Ovary (tissue), 9 donors: Measurements from ENCODE around the gene TPO. TPM values are rescaled to one million over a fixed set of nuclear protein-coding genes. Genes with fewer than 3 reads are reported as not detected.

Experiments used
- DNase-seq, 5 donors: peaks; one replicate each; pipeline ENCODE4 v3.0.0-alpha.2; 2019 to 2020
- H3K27ac ChIP-seq, 2 donors: fragments of 200-600 bp; one replicate each; pipeline versions ENCODE4 v1.5.1 to v1.8.0; 2019 to 2022
- H3K27me3 ChIP-seq: fragments of 200-600 bp; one replicate; pipeline ENCODE4 v1.8.0; 2022
- H3K36me3 ChIP-seq: fragments of 200-600 bp; sonication (generic); one replicate; pipeline ENCODE4 v1.5.1; 2019
- H3K4me1 ChIP-seq: one replicate; pipeline ENCODE4 v1.8.1; 2013; ENCODE audit warnings: mild to moderate bottlenecking, moderate library complexity; ENCODE audit not compliant: insufficient read depth
- H3K4me3 ChIP-seq: fragments of 200-600 bp; sonication (generic); one replicate; pipeline ENCODE4 v1.5.1; 2017
- H3K9me3 ChIP-seq, 2 donors: fragments of 200-600 bp in 1 of 2; sonication (generic) in 1 of 2; one replicate each; pipeline versions ENCODE4 v1.5.1 to v1.8.1; 2013 to 2019; ENCODE audit warnings: mild to moderate bottlenecking in 1 of 2, moderate library complexity in 1 of 2
- EP300 ChIP-seq: sonication (generic); formaldehyde crosslinking; IDR thresholded peaks from one replicate; pipeline ENCODE4 v1.6.1; 2017; ENCODE audit warnings: antibody characterized with exemption
- POLR2A ChIP-seq: fragments of 450-650 bp; IDR thresholded peaks from one replicate; pipeline ENCODE4 v1.6.1; 2017; ENCODE audit warnings: antibody characterized with exemption, mild to moderate bottlenecking, moderate library complexity
- WGBS, 3 donors: extraction: QIAGEN DNeasy Blood & Tissue Kit in 1 of 3; methylation state at CpG; one replicate each; pipeline versions ENCODE4 v1.1.5 to v1.1.7; 2013 to 2017; 5-methylcytosine and 5-hydroxymethylcytosine counted together
- intact Hi-C, 4 donors: fragments of 100-400 bp; cut with DNase I; formaldehyde crosslinking; loops; one replicate each; pipeline versions ENCODE4 v1.11.0 to v1.15.1; 2022 to 2023
- polyA plus RNA-seq, 2 donors: library from polyadenylated mRNA; stranded (reverse); fragments of 200-250 nt in 1 of 2; fragments of 350-450 nt in 1 of 2; fragmentation: Illumina TruSeq in 1 of 2; extraction: RNeasy Lipid Tissue Mini Kit (QIAGEN cat#74804) in 1 of 2; gene quantifications; one replicate each; pipeline ENCODE4 v1.2.3, GENCODE V29; 2013 to 2014
- total RNA-seq, 7 donors: library from RNA; depleted of rRNA in 2 of 7; stranded (reverse); fragments of >200 nt in 2 of 7; fragmentation: NEBNext Ultra II Directional in 3 of 7; extraction: Animal tissue kit (Norgen Biotek cat#: 25700) in 3 of 7; gene quantifications; one replicate each; pipeline versions ENCODE4 v1.1.0 to v1.2.4, GENCODE V29; 2016 to 2023
- TF ChIP-seq, protein P1 (sequence below), 3 donors: fragments of 450-650 bp in 2 of 3; fragments of 200-600 bp in 1 of 3; IDR thresholded peaks; one replicate each; pipeline versions ENCODE4 v1.5.1 to v1.8.0; 2016 to 2022; ENCODE audit warnings: antibody characterized with exemption in 3 of 3, mild to moderate bottlenecking in 1 of 3
- donor health status: DM: no; HTN: no; CAD: no; lungs with moderate emphysema.
- donor health status: DM: no; HTN: no; CAD: no.
- donor health status: Bipolar disorder and iron deficiency.
- donor health status: DM: yes; HTN: yes; CAD: no.
- donor health status: DM: no; HTN: no; CAD: no.
- donor health status: DM: yes; HTN: yes; CAD: no.

Gene TPO
- total and polyA plus RNA-seq, 9 donors, result 0.18 to 0.46 (median 0.30) TPM; not detected in 4

DNA sequence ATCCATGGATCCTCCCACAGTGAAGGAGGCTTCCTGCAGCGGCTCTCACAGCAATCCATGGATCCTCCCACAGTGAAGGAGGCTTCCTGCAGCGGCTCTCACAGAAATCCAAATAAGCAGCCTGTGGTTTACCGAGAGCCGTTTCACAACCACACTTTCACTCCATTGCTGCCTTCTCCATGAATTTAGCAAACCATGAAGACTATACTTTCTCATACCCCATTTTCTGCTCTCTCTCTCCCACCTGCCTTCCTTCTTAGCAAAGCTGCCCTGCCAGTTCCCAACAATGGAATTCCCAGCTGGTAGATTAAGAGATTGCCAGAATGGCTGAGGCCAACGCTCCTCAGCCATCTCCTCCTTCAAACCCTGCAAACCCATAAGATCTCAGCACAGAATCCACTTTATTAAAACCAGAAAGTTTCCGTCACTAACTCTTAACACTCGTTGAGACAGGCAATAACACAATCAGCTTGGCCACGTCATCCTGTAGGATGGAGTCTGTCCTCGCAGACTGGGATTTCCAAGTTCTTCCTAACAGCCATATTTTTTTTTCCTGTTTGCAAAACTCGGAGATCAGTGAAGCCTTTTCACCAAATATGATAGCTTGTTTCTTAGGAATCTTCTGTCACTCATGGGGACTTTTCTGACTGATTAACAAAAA is 168.8 kb downstream of the TPO start:
- no peaks in the 10 kb centered on the region for H3K4me1 ChIP-seq
- no peaks in the 10 kb centered on the region for H3K9me3 ChIP-seq
- no peaks in the 10 kb centered on the region for H3K36me3 ChIP-seq
- H3K27me3 ChIP-seq, result no peaks in the 10 kb centered on the region
- no peak overlapping the region for H3K27ac ChIP-seq
- no peak for DNase-seq
- 61 to 67% (median 66%) methylated on average over 10 of the region's 10 CpGs for WGBS, 3 donors
- no peak for TF ChIP-seq EP300
- TF ChIP-seq, protein P1, sequence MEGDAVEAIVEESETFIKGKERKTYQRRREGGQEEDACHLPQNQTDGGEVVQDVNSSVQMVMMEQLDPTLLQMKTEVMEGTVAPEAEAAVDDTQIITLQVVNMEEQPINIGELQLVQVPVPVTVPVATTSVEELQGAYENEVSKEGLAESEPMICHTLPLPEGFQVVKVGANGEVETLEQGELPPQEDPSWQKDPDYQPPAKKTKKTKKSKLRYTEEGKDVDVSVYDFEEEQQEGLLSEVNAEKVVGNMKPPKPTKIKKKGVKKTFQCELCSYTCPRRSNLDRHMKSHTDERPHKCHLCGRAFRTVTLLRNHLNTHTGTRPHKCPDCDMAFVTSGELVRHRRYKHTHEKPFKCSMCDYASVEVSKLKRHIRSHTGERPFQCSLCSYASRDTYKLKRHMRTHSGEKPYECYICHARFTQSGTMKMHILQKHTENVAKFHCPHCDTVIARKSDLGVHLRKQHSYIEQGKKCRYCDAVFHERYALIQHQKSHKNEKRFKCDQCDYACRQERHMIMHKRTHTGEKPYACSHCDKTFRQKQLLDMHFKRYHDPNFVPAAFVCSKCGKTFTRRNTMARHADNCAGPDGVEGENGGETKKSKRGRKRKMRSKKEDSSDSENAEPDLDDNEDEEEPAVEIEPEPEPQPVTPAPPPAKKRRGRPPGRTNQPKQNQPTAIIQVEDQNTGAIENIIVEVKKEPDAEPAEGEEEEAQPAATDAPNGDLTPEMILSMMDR (IDR thresholded peaks at IDR 0.05), result no peak
- no peak for TF ChIP-seq POLR2A
- no peak overlapping the region for H3K4me3 ChIP-seq
- intact Hi-C loops, result no loop called here

DNA sequence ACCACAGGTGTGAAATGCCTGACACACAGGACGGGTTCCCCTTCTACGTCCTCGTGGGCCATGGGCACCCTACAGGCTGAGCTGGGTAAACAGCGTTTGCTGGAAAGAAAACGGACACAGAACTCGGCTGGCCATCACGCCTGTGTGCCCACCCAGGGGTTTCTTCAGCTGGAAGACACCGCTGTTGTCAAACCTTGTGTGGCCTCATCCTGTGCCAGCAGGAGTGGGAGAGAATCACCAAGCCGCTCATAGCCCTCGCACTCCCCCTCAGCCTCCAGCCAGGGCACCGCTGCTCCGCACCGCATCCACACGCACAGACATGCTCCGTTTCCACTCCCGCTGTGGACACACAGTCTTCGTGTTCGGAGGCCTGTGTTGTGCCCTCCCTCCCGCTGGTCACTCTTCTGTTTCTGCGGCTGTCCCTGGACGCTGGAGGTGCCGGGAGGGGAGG is 169.7 kb downstream of the TPO start:
- Histone ChIP-seq H3K9me3 (no peaks in the 10 kb centered on the region), H3K4me1 (no peaks in the 10 kb centered on the region), H3K4me3 (no peak overlapping the region), H3K27ac (no peak overlapping the region), H3K27me3 (no peaks in the 10 kb centered on the region), H3K36me3 (no peaks in the 10 kb centered on the region)
- TF ChIP-seq EP300 (no peak), POLR2A (no peak)
- TF ChIP-seq, protein P1 (IDR thresholded peaks at IDR 0.05), result no peak
- peak in 1 of 5 donors; percentile 8 for DNase-seq
- intact Hi-C loops, result no loop called here
- 92 to 94% (median 92%) methylated on average over 22 of the region's 22 CpGs for WGBS, 3 donors

DNA sequence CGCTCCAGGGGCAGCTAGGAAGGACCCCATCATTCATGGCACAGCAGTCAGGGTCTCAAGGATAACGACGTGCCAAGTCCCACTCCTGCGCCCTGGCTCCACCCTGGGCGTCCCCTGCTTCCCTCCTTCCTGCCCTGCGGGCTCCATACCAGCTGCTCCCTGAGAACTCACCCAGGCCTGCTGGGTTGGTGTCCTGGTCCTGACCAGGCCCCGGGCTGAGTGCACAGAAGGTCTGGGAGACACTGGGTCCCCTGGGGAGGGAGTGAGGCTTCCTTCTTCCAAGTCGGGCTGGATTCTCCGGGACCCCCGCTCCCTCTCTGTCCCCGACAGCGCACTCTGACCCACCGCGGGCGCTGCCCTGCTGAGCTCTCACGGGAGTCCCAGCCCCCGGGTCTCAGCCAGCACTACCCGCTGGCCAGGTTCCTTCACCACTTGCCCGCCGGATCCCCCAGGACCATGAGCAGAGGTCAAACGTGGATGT is 170.8 kb downstream of the TPO start:
- intact Hi-C loops, result no loop called here
- H3K4me3 ChIP-seq, result no peak overlapping the region
- 93 to 96% (median 93%) methylated on average over 15 to 21 of the region's 21 CpGs for WGBS, 3 donors
- H3K27me3 ChIP-seq, result no peaks in the 10 kb centered on the region
- H3K36me3 ChIP-seq, result no peaks in the 10 kb centered on the region
- DNase-seq, result peak in 2 of 5 donors; percentile 7 to 13
- H3K9me3 ChIP-seq, result no peaks in the 10 kb centered on the region
- no peaks in the 10 kb centered on the region for H3K4me1 ChIP-seq
- H3K27ac ChIP-seq, result no peak overlapping the region
- TF ChIP-seq POLR2A (no peak), EP300 (no peak)
- TF ChIP-seq, protein P1 (IDR thresholded peaks at IDR 0.05), result no peak

DNA sequence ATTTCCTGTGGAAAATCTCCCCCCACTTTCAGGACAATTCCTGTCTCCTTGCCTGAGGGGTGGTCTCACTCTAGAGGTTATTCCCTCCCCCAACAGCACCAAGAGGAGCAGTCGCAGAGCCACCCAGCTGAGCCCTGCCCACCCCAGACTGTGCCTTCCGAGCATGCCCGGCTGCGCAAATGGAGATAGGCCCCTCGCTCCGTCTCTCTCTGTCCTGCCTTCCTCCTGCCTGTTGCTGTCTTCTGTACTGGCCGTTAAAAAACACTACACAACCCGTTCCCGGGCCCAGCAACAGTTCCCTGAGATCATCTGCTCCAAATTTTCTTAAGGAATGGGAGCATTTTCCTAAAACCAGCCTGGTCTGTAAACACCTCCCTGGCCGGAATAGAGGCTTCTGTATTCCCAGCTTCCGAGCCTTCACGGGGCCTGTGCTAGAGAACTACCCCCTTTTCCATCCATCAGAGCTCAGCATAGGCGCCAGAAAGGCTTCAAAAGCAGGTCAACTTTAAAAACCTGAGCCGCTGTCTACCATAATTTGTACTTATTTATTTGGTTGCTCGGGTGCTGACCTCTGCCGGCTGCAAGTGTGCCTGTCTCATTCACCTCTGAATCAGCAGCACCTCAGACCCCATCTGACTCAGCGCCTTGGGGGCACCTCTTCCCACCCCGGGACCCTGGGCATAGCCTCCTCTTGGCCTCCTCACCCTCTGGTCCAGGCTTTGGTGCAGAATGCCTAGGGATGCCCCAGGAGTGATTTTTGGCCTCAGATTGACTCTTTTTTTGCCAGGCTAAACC is 171.6 kb downstream of the TPO start:
- intact Hi-C loops, result loop anchor here in 1 of 4 donors (5.0 kb wide), 1 partner anchor 162 kb away; no protein-coding TSS in a partner anchor
- Histone ChIP-seq H3K4me3 (no peak overlapping the region), H3K27ac (no peak overlapping the region), H3K9me3 (no peaks in the 10 kb centered on the region), H3K4me1 (no peaks in the 10 kb centered on the region), H3K27me3 (no peaks in the 10 kb centered on the region), H3K36me3 (no peaks in the 10 kb centered on the region)
- WGBS, 3 donors, result 91 to 93% (median 92%) methylated on average over 18 of the region's 18 CpGs
- TF ChIP-seq POLR2A, result no peak
- TF ChIP-seq, protein P1 (IDR thresholded peaks at IDR 0.05), result no peak
- no peak for TF ChIP-seq EP300
- peak in 1 of 5 donors; percentile 4 for DNase-seq
